Measurements from ENCODE around the gene SGSM2.

DNA sequence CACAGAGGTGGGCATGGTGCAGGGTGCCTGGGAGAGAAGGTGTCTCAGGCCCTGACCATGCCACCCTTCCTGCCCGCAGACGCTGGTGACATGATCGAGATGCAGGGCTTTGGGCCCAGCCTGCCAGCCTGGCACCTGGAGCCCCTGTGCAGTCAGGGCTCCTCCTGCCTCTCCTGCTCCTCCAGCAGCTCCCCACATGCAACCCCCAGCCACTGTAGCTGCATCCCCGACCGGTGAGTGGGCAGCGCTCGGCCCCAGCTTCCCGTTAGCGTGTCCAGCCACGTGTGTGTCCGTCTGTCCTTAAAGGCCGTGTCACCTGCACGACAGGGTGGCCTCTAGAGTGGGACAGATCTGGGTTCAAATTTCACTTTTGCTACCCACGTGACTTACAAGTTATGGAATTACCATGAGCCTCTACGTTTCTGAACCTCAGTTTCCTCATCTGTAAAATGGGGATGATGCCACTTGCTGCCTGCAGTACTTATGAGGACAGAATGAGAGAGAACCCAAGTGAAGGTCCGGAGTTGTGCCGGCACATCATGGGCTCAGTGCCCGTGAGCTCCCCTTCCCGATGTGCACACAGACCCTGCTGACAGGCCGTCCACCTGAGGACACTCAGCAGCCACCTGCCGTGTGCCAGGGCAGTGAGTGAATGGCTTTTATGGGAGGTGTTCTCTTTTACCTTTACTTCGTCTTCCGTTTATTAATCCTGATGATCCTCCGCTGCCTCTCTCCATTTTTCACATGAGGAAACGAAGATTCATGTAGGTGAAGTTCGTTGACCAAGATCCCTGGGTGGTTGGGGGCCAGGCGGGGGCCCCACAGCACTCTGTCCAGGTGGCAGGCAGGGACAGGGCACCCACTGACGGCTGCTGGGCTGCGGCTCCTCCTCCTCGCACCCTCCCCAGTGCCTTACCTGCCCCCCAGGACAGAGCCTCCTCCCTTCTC is 34.2 kb downstream of the SGSM2 start:
- TF ChIP-seq BACH2 (CRISPR knock-in tag; IDR thresholded peaks at IDR 0.05; ENCODE audit: borderline replicate concordance) = no peak
- TF ChIP-seq ARNTL (CRISPR knock-in tag; IDR thresholded peaks at IDR 0.05; ENCODE audit: borderline replicate concordance, low read depth) = no peak
- no peak for TF ChIP-seq TCF4 (CRISPR knock-in tag; IDR thresholded peaks at IDR 0.05; ENCODE audit: borderline replicate concordance)
- no peak for TF ChIP-seq ZFP30 (CRISPR knock-in tag; IDR thresholded peaks at IDR 0.05)
- TF ChIP-seq TOX (CRISPR knock-in tag; IDR thresholded peaks at IDR 0.05; ENCODE audit: borderline replicate concordance) = no peak
- no peak for TF ChIP-seq ZC3H10 (CRISPR knock-in tag; IDR thresholded peaks at IDR 0.05)
- no peak for TF ChIP-seq ZFP3 (CRISPR knock-in tag; IDR thresholded peaks at IDR 0.05)
- TF ChIP-seq, protein P1, sequence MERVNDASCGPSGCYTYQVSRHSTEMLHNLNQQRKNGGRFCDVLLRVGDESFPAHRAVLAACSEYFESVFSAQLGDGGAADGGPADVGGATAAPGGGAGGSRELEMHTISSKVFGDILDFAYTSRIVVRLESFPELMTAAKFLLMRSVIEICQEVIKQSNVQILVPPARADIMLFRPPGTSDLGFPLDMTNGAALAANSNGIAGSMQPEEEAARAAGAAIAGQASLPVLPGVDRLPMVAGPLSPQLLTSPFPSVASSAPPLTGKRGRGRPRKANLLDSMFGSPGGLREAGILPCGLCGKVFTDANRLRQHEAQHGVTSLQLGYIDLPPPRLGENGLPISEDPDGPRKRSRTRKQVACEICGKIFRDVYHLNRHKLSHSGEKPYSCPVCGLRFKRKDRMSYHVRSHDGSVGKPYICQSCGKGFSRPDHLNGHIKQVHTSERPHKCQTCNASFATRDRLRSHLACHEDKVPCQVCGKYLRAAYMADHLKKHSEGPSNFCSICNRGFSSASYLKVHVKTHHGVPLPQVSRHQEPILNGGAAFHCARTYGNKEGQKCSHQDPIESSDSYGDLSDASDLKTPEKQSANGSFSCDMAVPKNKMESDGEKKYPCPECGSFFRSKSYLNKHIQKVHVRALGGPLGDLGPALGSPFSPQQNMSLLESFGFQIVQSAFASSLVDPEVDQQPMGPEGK (CRISPR knock-in tag; IDR thresholded peaks at IDR 0.05; ENCODE audit: borderline replicate concordance) = no peak
- TF ChIP-seq RARB (CRISPR knock-in tag; IDR thresholded peaks at IDR 0.05) = no peak
- no peak for TF ChIP-seq SNAI2 (CRISPR knock-in tag; IDR thresholded peaks at IDR 0.05)
- no peak for TF ChIP-seq CSRNP3 (CRISPR knock-in tag; IDR thresholded peaks at IDR 0.05)
